Neuron (in vitro differentiated cells): ENCODE measurements around the gene PLXNB3.

ENCODE experiments used
- H2AFZ ChIP-seq: one replicate; pipeline ENCODE4 v1.6.1; 2013; ENCODE audit warnings: low read depth, mild to moderate bottlenecking, inconsistent platforms, low read length, moderate library complexity
- H3K27me3 ChIP-seq: one replicate; pipeline ENCODE4 v1.6.1; 2013; ENCODE audit warnings: low read length; ENCODE audit not compliant: insufficient read depth
- H3K36me3 ChIP-seq: one replicate; pipeline ENCODE4 v1.6.1; 2013; ENCODE audit warnings: low read length; ENCODE audit not compliant: insufficient read depth
- H3K4me1 ChIP-seq: one replicate; pipeline ENCODE4 v1.6.1; 2013; ENCODE audit warnings: low read length; ENCODE audit not compliant: insufficient read depth
- H3K4me3 ChIP-seq: 2 replicates; pipeline ENCODE4 v1.5.1; 2013; ENCODE audit warnings: mild to moderate bottlenecking, low read length, moderate library complexity
- H3K9me3 ChIP-seq: one replicate; pipeline ENCODE4 v1.6.1; 2013; ENCODE audit warnings: low read length

The PLXNB3 gene

DNA sequence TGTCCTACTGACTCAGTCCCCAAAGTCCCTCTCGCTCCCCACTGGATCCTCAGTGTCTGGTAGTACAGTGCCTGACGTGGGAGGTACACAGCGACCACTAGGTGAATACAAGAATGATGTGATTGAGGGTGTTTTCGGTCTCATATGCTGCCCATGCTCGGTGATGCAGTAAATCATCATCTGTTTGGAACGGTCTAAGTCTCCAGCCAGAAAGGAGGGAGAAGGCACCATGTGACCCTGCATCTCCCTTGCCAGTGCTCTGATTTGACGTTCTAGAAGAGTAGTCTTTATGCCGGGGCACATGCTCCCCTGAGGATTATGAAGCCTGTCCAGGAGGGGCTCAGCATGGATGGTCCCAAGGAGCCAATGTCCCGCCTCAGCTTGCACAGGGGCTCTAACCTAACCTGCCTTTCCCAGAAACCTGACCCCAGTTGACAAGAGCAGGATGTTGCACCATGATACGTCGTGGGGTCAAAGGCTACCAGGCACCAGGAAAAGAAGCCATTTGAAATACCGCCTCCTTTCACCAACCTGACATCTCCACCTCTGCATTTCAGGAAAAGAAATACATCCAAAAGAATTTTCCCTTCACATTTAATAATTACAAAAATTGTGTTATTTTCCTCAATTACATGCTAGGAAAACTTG is 13.8 kb upstream of the PLXNB3 start:
- Histone ChIP-seq H3K4me3 (no peak overlapping the region), H3K4me1 (no peaks in the 10 kb centered on the region), H3K36me3 (no peaks in the 10 kb centered on the region), H3K27me3 (no peaks in the 10 kb centered on the region), H2AFZ (no peak overlapping the region), H3K9me3 (peaks cover 2% of the 10 kb centered on the region)

DNA sequence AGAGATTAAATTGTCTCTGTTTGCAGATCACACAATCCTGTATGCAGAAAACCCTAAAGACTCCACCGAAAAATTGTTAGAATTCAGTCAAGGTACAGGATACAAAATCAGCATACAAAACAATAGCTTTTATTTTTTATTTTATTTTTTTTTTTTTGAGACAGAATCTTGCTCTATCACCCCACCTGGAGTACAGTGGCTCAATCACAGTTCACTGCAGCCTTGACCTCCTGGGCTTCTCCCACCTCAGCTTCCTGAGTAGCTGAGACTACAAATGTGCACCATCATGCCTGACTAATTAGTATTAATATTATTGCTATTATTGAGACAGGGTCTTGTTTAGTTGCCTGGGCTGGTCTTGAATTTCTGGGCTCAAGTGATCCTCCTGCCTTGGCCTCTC is 8.9 kb upstream of the PLXNB3 start:
- Histone ChIP-seq H3K36me3 (no peaks in the 10 kb centered on the region), H3K4me3 (no peak overlapping the region), H3K9me3 (peaks cover 4% of the 10 kb centered on the region)

DNA sequence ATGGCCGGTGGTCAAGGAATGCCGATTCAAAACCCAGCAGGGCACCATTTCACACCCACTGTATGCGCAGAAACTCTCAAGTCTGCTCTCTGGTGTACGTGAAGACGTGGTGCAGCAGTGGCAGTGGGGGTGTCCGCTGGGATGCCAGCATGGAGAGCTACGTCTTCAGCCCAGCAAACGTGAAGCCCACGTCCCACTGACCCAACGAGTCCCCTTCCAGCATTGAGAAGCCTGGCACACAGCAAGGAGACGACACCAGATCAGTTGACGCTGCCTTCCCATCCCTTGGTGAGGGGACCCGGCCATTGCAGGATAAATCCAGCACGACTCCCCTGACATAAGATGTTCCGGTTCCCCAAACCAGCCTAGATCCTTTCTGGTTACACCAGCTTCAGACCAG is 2.2 kb upstream of the PLXNB3 start:
- no peak overlapping the region for H3K4me3 ChIP-seq
- H3K4me1 ChIP-seq = peaks cover 27% of the 10 kb centered on the region
- H3K9me3 ChIP-seq = no peaks in the 10 kb centered on the region
- no peaks in the 10 kb centered on the region for H3K36me3 ChIP-seq
- no peak overlapping the region for H2AFZ ChIP-seq
- H3K27me3 ChIP-seq = no peaks in the 10 kb centered on the region

More for the DNA sequence above, 8.9 kb upstream of the PLXNB3 start:
- Histone ChIP-seq H2AFZ (no peak overlapping the region), H3K4me1 (no peaks in the 10 kb centered on the region), H3K27me3 (no peaks in the 10 kb centered on the region)

DNA sequence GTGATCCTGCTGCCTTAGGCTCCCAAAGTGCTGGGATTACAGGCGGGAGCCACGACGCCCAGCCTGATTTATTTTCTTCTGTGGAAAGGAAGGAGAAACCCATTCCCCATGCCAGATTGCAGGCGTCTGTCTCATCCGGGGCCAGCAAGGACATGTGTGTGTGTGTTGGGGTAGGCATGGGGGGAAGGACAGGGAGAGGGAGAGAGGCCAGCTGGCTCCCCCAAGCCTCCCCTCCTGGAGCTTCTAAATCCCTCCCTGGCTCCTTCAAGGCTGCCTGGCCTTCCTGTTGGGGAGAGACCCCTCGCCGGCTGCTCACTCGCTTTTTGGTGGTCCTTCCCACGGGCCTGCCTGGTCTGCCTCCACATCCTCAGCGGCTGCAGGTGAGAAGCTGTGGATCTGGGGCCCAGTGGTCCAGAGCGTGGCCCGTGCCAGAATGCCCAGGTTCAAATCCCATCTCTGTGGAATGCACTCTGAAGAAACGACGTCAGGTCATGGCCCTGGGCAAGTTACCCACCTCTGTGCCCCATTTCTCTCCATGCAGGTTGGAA is 1.3 kb upstream of the PLXNB3 start:
- peaks cover 30% of the 10 kb centered on the region for H3K4me1 ChIP-seq
- no peaks in the 10 kb centered on the region for H3K36me3 ChIP-seq
- no peaks in the 10 kb centered on the region for H3K9me3 ChIP-seq
- no peak overlapping the region for H3K4me3 ChIP-seq
- no peak overlapping the region for H2AFZ ChIP-seq
- no peaks in the 10 kb centered on the region for H3K27me3 ChIP-seq

DNA sequence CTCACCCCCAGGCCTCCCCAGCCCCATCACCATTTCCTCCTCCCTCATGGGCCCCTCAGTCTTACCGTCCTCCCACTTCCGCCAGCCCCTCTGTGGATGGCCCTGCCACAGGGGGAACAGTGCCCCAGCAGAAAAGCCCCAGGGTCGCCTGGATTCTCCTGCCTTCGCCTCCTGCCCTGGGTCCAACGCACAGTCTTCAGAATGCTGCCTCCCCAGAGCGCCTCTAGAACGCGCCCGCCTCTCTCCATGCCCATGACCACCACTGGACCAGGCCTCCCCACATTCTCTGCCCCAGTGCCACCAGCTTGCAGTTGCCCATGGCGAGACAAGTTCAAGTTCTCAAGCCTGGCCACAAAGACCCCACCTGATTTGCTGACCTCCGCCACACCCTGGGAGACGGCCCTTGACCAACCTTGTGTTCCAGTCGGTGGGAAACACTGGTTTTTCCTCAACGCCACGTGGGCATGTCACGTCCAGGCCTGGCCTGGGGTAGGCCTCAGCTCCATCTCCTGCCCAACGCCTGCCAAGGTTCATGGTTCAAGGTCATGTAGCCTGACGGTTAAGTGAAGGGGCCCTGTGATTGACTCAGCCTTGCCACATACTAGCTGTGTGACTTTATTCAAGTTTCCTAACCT is 634 bp upstream of the PLXNB3 start:
- H2AFZ ChIP-seq = no peak overlapping the region
- no peaks in the 10 kb centered on the region for H3K9me3 ChIP-seq

DNA sequence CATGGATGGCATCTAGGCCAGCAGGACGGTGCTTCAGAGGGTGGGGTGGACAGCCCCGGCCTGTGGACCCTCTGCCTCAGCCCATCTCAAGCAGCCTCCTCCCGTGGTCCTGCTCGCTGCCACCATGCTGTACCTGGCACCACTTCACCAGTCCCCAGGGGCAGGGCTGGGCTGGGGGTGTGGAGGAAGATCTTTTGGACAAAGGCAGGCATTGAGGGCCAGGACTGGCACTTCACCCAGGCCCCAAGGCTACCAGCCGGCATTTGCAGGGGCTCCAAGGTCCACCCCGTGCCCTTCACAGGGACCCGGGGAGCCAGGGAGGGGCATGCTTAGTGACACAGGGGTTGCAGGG is 713 bp downstream of the PLXNB3 start:
- Histone ChIP-seq H2AFZ (no peak overlapping the region), H3K27me3 (no peaks in the 10 kb centered on the region), H3K9me3 (no peaks in the 10 kb centered on the region), H3K4me3 (no peak overlapping the region), H3K4me1 (peaks cover 30% of the 10 kb centered on the region), H3K36me3 (no peaks in the 10 kb centered on the region)

More for the DNA sequence above, 634 bp upstream of the PLXNB3 start:
- H3K4me3 ChIP-seq = no peak overlapping the region
- no peaks in the 10 kb centered on the region for H3K36me3 ChIP-seq
- H3K4me1 ChIP-seq = peaks cover 30% of the 10 kb centered on the region
- no peaks in the 10 kb centered on the region for H3K27me3 ChIP-seq

DNA sequence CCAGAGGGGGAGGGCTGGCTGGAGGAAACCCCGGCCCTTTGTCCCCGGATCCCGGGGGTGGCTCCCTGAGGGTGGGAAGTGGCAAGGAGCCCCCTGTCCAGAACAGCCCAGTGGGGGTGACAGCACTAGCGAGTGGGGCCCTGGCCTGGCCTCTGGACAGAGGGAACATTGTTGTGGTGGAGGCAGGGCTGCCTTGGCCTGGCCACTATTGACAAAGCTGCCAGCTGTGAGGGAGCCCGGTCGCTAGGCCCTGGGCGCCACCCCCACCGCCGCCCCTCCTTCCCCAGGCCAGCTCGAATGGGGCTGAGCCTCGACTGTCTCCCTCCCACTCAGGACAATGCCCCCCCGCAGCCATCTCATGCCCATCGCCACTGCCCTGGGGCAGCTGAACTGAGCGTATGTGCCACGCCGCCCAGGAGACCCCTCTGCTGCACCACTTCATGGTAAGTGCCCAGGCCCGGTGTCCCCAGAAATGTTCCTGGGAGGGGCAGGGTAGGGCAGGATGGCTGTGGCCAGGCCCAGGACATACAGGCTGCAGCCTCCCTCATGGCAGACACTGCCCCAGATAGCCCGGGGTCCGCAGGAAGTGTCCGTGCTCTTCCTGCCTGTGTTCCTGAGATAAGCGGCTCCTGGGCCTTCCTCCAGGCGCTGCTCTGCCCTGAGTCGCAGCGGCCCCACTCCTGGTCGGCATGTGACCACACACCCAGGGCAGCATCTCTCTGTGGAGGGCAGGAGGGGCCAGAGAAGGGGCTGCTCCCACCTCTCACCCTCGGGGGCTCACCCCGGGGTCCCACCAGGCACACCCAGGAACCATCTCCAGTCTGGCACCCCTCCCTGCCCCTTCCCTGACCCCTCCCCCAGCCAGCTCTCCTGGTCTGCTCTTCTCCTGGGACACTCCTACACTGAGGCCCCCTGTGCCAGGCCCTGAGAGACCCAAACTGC is 1.4 kb downstream of the PLXNB3 start:
- Histone ChIP-seq H3K27me3 (no peaks in the 10 kb centered on the region), H2AFZ (peak overlapping the region; percentile 33), H3K9me3 (no peaks in the 10 kb centered on the region), H3K4me1 (peaks cover 30% of the 10 kb centered on the region), H3K4me3 (peak overlapping the region; percentile 41), H3K36me3 (no peaks in the 10 kb centered on the region)

DNA sequence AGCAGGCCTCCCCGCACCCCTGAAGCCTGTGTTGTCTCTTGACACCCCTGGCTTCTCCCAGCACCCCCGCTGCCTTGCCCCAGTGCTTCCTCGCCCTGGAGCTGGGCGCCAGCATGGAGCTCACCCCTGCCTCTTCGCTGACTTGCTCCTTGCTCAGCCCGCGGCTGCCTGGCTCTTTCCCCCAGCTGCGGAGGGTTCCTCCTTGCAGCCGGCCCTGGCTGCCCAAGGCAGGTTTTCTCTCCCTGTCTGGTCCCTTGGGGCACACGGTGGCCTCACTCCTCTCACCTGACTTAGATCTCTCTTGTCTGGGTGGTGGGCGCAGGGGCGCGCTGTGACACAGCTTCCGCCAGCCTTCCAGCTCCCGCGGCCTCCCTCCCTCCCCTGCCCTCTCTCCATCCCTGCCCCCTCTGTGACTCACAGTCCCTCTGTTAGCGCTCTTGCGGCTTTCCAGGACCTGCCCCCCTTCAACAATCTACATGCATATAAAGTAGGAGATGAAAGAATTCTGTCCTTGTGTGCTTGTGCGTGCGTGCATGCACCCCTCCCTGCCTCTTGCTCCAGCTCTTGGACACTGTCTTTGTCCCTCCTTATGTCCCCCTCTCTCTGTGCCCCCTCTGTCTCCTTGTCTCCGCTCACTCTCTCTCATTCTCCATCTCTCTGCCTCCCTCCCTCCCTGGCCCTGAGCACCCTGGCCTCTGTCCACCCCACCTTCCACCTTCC is 2.2 kb downstream of the PLXNB3 start:
- Histone ChIP-seq H3K4me1 (peaks cover 30% of the 10 kb centered on the region), H3K4me3 (peak overlapping the region; percentile 41), H2AFZ (peak overlapping the region; percentile 33), H3K9me3 (no peaks in the 10 kb centered on the region), H3K36me3 (no peaks in the 10 kb centered on the region), H3K27me3 (peaks cover 7% of the 10 kb centered on the region)

DNA sequence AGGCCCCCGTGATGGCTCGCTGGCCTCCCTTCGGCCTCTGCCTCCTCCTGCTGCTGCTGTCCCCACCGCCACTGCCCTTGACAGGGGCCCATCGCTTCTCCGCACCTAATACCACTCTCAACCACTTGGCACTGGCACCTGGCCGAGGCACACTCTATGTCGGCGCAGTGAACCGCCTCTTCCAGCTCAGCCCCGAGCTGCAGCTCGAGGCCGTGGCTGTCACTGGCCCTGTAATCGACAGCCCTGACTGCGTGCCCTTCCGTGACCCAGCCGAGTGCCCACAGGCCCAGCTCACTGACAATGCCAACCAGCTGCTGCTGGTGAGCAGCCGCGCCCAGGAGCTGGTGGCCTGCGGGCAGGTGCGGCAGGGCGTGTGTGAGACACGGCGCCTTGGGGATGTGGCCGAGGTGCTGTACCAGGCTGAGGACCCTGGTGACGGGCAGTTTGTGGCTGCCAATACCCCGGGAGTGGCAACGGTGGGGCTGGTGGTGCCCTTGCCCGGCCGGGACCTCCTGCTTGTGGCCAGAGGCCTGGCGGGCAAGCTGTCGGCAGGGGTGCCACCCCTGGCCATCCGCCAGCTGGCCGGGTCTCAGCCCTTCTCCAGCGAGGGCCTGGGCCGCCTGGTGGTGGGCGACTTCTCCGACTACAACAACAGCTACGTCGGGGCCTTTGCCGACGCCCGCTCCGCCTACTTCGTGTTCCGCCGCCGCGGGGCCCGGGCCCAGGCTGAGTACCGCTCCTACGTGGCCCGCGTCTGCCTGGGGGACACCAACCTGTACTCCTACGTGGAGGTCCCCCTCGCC is 3.0 kb downstream of the PLXNB3 start:
- no peak overlapping the region for H2AFZ ChIP-seq
- H3K27me3 ChIP-seq = peaks cover 7% of the 10 kb centered on the region
- H3K4me1 ChIP-seq = peaks cover 30% of the 10 kb centered on the region
- H3K36me3 ChIP-seq = no peaks in the 10 kb centered on the region
- H3K4me3 ChIP-seq = no peak overlapping the region
- H3K9me3 ChIP-seq = no peaks in the 10 kb centered on the region

DNA sequence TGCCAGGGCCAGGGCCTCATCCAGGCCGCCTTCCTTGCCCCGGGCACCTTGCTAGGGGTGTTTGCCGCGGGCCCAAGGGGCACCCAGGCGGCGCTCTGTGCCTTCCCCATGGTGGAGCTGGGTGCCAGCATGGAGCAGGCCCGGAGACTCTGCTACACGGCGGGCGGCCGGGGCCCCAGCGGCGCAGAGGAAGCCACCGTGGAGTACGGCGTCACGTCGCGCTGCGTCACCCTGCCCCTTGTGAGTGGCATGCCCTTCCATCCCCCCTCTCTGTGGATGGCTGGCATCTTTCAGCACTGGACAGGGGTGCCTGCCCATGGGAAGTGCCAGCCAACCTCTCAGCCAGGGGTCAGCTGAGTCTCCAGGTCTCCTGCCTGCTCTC is 3.6 kb downstream of the PLXNB3 start:
- Histone ChIP-seq H3K27me3 (peaks cover 7% of the 10 kb centered on the region), H3K4me1 (peaks cover 30% of the 10 kb centered on the region), H3K9me3 (no peaks in the 10 kb centered on the region), H3K4me3 (no peak overlapping the region), H2AFZ (no peak overlapping the region), H3K36me3 (no peaks in the 10 kb centered on the region)

DNA sequence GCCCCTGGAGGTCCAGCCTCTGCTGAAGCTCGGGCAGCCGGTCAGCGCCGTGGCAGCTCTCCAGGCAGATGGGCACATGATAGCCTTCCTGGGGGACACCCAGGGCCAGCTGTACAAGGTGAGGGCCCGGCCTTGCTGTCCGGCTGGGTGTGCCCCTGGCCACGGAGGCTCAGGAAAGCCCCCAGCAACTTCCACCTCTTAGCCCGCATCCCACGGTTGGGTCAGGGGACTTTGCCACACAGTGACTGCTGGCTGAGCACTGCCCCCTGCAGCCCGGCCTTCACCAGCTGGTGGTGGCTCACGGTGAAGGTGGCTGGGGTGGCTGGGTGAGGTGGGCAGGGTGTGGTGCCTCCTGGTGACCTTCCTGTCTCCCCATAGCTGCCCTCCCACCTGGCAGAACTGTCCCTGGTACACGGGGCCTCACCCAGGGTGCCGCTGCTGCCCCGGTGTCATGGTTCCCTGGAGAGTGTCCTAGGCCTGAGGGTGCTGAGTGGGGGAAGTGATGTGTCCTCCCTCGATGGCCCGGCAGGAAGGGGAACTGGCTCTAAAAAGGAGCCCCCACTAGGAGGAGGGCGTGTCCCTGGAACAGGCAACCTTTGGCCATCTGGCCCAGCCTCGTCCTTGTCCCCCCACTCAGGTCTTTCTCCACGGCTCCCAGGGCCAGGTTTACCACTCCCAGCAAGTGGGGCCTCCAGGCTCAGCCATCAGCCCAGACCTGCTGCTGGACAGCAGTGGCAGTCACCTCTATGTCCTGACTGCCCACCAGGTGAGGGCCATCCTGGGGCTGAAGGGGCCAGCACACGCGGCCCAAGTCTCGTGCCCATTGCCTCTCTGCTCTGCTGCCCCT is 4.5 kb downstream of the PLXNB3 start:
- Histone ChIP-seq H3K9me3 (no peaks in the 10 kb centered on the region), H3K36me3 (no peaks in the 10 kb centered on the region), H2AFZ (no peak overlapping the region), H3K27me3 (peaks cover 7% of the 10 kb centered on the region), H3K4me1 (peaks cover 30% of the 10 kb centered on the region), H3K4me3 (no peak overlapping the region)
